NCI-H2196 (cell line): ENCODE results near the gene MAX.
"Not testable (repeated sequence)": the region's sequence is repeated elsewhere in the genome, so short reads cannot be mapped to it uniquely, and the experiment has no call there.

Experiments used
- DNase-seq: peaks from one replicate; lab custom pipeline; 2025; ENCODE audit not compliant: unreplicated experiment; lab: John Stamatoyannopoulos, UW

The MAX gene

GRCh38 chr14:65040666-65041433, 61.5 kb downstream of the MAX start:
- DNase-seq, result no peak

GRCh38 chr14:65038966-65039365, 63.4 kb downstream of the MAX start:
- no peak for DNase-seq

GRCh38 chr14:65035049-65035448, 67.3 kb downstream of the MAX start:
- DNase-seq, result peak; percentile 52

GRCh38 chr14:65034021-65034420, 68.3 kb downstream of the MAX start:
- no peak for DNase-seq

GRCh38 chr14:65033181-65033580, 69.1 kb downstream of the MAX start:
- no peak for DNase-seq

GRCh38 chr14:65032319-65032718, 70.0 kb downstream of the MAX start:
- DNase-seq, result no peak

GRCh38 chr14:65031321-65031720, 71.0 kb downstream of the MAX start:
- not testable (repeated sequence) for DNase-seq

GRCh38 chr14:65028937-65029336, 73.4 kb downstream of the MAX start:
- no peak for DNase-seq

GRCh38 chr14:65027127-65027799, 75.1 kb downstream of the MAX start:
- DNase-seq, result no peak

GRCh38 chr14:65026526-65026925, 75.8 kb downstream of the MAX start:
- no peak for DNase-seq

GRCh38 chr14:65025818-65026217, 76.5 kb downstream of the MAX start:
- no peak for DNase-seq
